Calu3 (cell line): ENCODE data around the gene SMYD4. TPM values are rescaled to one million over a fixed set of nuclear protein-coding genes. Genes with fewer than 3 reads are reported as not detected.
"Not testable (repeated sequence)": the region's sequence is repeated elsewhere in the genome, so short reads cannot be mapped to it uniquely, and the experiment has no call there.

Source experiments
- BruUV-seq: library from RNA; stranded (reverse); fragments of 400-500 nt; replicated peaks from 2 replicates; lab custom pipeline; 2021; lab: Mats Ljungman, UMichigan
- CTCF ChIA-PET: fragments of 300-600 bp; sonication (Branson Sonifier 250); formaldehyde crosslinking; loops from one replicate; lab custom pipeline; 2022; ENCODE audit warnings: antibody characterized with exemption; lab: Charles Lee
- DNase-seq: peaks from one replicate; pipeline ENCODE4 v3.0.0; 2022
- H3K27ac Mint-ChIP-seq: one replicate; pipeline ENCODE4 v1.8.0; 2022; ENCODE audit warnings: mixed read lengths; ENCODE audit not compliant: unreplicated experiment
- H3K27me3 Mint-ChIP-seq: one replicate; pipeline ENCODE4 v1.8.0; 2022; ENCODE audit warnings: mixed read lengths; ENCODE audit not compliant: unreplicated experiment
- H3K36me3 Mint-ChIP-seq: one replicate; pipeline ENCODE4 v1.8.0; 2022; ENCODE audit warnings: mild to moderate bottlenecking, moderate library complexity, mixed read lengths; ENCODE audit not compliant: insufficient read depth, unreplicated experiment
- H3K4me1 Mint-ChIP-seq: one replicate; pipeline ENCODE4 v1.8.0; 2022; ENCODE audit warnings: mild to moderate bottlenecking, low read depth, mixed read lengths; ENCODE audit not compliant: unreplicated experiment
- H3K4me3 Mint-ChIP-seq: one replicate; pipeline ENCODE4 v1.8.0; 2022; ENCODE audit warnings: mild to moderate bottlenecking, low read depth, moderate library complexity, mixed read lengths; ENCODE audit not compliant: unreplicated experiment
- H3K9me3 Mint-ChIP-seq: one replicate; pipeline ENCODE4 v1.8.0; 2022; ENCODE audit warnings: low read depth, mixed read lengths; ENCODE audit not compliant: unreplicated experiment
- CTCF ChIP-seq: fragments of 200-600 bp; IDR thresholded peaks from one replicate; pipeline ENCODE4 v1.8.0; 2022; ENCODE audit warnings: antibody characterized with exemption; ENCODE audit not compliant: unreplicated experiment
- intact Hi-C: fragments of 100-400 bp; cut with micrococcal nuclease; formaldehyde crosslinking; loops from one replicate; pipeline ENCODE4 v1.10.0; 2022; ENCODE audit not compliant: unreplicated experiment
- total RNA-seq: library from RNA; stranded (reverse); gene quantifications from 2 replicates; pipeline ENCODE4 v1.2.3, GENCODE V29; 2022

The SMYD4 gene
- total RNA-seq, 1 experiment from 2014 or later = 20.7 TPM

GRCh38 chr17:1802429-1802828 is 27.3 kb downstream of the SMYD4 start:
- H3K4me3 Mint-ChIP-seq = no peak overlapping the region
- intact Hi-C loops = no loop called here
- no peaks in the 10 kb centered on the region for H3K9me3 Mint-ChIP-seq
- CTCF ChIA-PET = no interaction called here
- H3K27me3 Mint-ChIP-seq = no peaks in the 10 kb centered on the region
- H3K4me1 Mint-ChIP-seq = no peaks in the 10 kb centered on the region
- no peak overlapping the region for H3K27ac Mint-ChIP-seq
- peaks cover 10% of the 10 kb centered on the region for H3K36me3 Mint-ChIP-seq
- no peak for TF ChIP-seq CTCF
- DNase-seq = no peak
- no TSS peak for BruUV-seq

- CTCF ChIA-PET = interaction anchor here (0.6 kb wide), 1 partner anchor 498 kb away, joined by 3 read pairs; no protein-coding TSS in a partner anchor
- TF ChIP-seq CTCF = no peak
- Mint-ChIP-seq H3K27ac (no peak overlapping the region), H3K4me1 (no peaks in the 10 kb centered on the region), H3K36me3 (peaks cover 13% of the 10 kb centered on the region), H3K27me3 (no peaks in the 10 kb centered on the region), H3K9me3 (no peaks in the 10 kb centered on the region), H3K4me3 (no peak overlapping the region)
- no TSS peak for BruUV-seq
- intact Hi-C loops = no loop called here
- DNase-seq = no peak
These were observed 29.0 kb downstream of the SMYD4 start for GRCh38 chr17:1800712-1801111.

- peaks cover 13% of the 10 kb centered on the region for H3K36me3 Mint-ChIP-seq
- H3K4me3 Mint-ChIP-seq = no peak overlapping the region
- no peak overlapping the region for H3K27ac Mint-ChIP-seq
- no peaks in the 10 kb centered on the region for H3K27me3 Mint-ChIP-seq
- H3K9me3 Mint-ChIP-seq = no peaks in the 10 kb centered on the region
- H3K4me1 Mint-ChIP-seq = no peaks in the 10 kb centered on the region
- intact Hi-C loops = no loop called here
- no peak for DNase-seq
- no TSS peak for BruUV-seq
- CTCF ChIA-PET = no interaction called here
- TF ChIP-seq CTCF = no peak
These were observed 29.5 kb downstream of the SMYD4 start for GRCh38 chr17:1800240-1800639.

- H3K4me3 Mint-ChIP-seq, DNase-seq, H3K9me3 Mint-ChIP-seq, H3K27me3 Mint-ChIP-seq, H3K27ac Mint-ChIP-seq, CTCF ChIA-PET, BruUV-seq, intact Hi-C loops, H3K4me1 Mint-ChIP-seq: not testable (repeated sequence)
- peaks cover 13% of the 10 kb centered on the region for H3K36me3 Mint-ChIP-seq
These were observed 31.9 kb downstream of the SMYD4 start for GRCh38 chr17:1797846-1798245.

- Mint-ChIP-seq H3K27ac (no peak overlapping the region), H3K27me3 (no peaks in the 10 kb centered on the region), H3K9me3 (no peaks in the 10 kb centered on the region), H3K4me3 (no peak overlapping the region), H3K4me1 (no peaks in the 10 kb centered on the region), H3K36me3 (peaks cover 13% of the 10 kb centered on the region)
- intact Hi-C loops = no loop called here
- no peak for TF ChIP-seq CTCF
- DNase-seq = no peak
- no TSS peak for BruUV-seq
- CTCF ChIA-PET = no interaction called here
These were observed 32.4 kb downstream of the SMYD4 start for GRCh38 chr17:1797323-1797722.
